ENCODE data around the gene SPI1.
A peak's percentile ranks its signal among the peaks of the same experiment; 100 is the strongest.

The SPI1 gene

GRCh38 chr11:47387944-47388696, 9.8 kb upstream of the SPI1 start:
- no peak for DNase-seq

- DNase-seq: no peak
These were observed 6.2 kb upstream of the SPI1 start for GRCh38 chr11:47384498-47384897.

GRCh38 chr11:47383071-47383470, 4.7 kb upstream of the SPI1 start:
- no peak for DNase-seq

GRCh38 chr11:47380078-47380477, 1.7 kb upstream of the SPI1 start:
- no peak for DNase-seq

- no peak for DNase-seq
These were observed 970 bp upstream of the SPI1 start for GRCh38 chr11:47379317-47379716.

- no peak for DNase-seq
These were observed 456 bp upstream of the SPI1 start for GRCh38 chr11:47378836-47379170.

GRCh38 chr11:47377571-47378009, 757 bp downstream of the SPI1 start:
- no peak for DNase-seq

- no peak for DNase-seq
These were observed 1.6 kb downstream of the SPI1 start for GRCh38 chr11:47376525-47377371.

- no peak for DNase-seq
These were observed 2.2 kb downstream of the SPI1 start for GRCh38 chr11:47376107-47376524.

GRCh38 chr11:47375546-47376085, 2.7 kb downstream of the SPI1 start:
- DNase-seq: no peak

- no peak for DNase-seq
These were observed 3.3 kb downstream of the SPI1 start for GRCh38 chr11:47375020-47375419.

GRCh38 chr11:47374720-47375019, 3.7 kb downstream of the SPI1 start:
- DNase-seq: no peak

- peak; percentile 87 for DNase-seq
These were observed 4.2 kb downstream of the SPI1 start for GRCh38 chr11:47373876-47374719.

- no peak for DNase-seq
These were observed 5.9 kb downstream of the SPI1 start for GRCh38 chr11:47372422-47372821.

GRCh38 chr11:47369676-47370075, 8.7 kb downstream of the SPI1 start:
- DNase-seq: no peak

- DNase-seq: no peak
These were observed 12.3 kb downstream of the SPI1 start for GRCh38 chr11:47366020-47366490.

GRCh38 chr11:47361419-47361818, 16.9 kb downstream of the SPI1 start:
- DNase-seq: no peak

GRCh38 chr11:47360341-47360740, 18.0 kb downstream of the SPI1 start:
- DNase-seq: no peak

GRCh38 chr11:47359586-47359985, 18.8 kb downstream of the SPI1 start:
- DNase-seq: no peak

- no peak for DNase-seq
These were observed 19.2 kb downstream of the SPI1 start for GRCh38 chr11:47359162-47359561.

GRCh38 chr11:47358731-47359051, 19.7 kb downstream of the SPI1 start:
- no peak for DNase-seq

GRCh38 chr11:47357985-47358730, 20.2 kb downstream of the SPI1 start:
- no peak for DNase-seq

GRCh38 chr11:47356998-47357329, 21.4 kb downstream of the SPI1 start:
- no peak for DNase-seq
